ENCODE results near the gene SS18L1.

- TF ChIP-seq, protein P1, sequence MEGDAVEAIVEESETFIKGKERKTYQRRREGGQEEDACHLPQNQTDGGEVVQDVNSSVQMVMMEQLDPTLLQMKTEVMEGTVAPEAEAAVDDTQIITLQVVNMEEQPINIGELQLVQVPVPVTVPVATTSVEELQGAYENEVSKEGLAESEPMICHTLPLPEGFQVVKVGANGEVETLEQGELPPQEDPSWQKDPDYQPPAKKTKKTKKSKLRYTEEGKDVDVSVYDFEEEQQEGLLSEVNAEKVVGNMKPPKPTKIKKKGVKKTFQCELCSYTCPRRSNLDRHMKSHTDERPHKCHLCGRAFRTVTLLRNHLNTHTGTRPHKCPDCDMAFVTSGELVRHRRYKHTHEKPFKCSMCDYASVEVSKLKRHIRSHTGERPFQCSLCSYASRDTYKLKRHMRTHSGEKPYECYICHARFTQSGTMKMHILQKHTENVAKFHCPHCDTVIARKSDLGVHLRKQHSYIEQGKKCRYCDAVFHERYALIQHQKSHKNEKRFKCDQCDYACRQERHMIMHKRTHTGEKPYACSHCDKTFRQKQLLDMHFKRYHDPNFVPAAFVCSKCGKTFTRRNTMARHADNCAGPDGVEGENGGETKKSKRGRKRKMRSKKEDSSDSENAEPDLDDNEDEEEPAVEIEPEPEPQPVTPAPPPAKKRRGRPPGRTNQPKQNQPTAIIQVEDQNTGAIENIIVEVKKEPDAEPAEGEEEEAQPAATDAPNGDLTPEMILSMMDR (IDR thresholded peaks at IDR 0.05; ENCODE audit: insufficient read depth, low read length, poor library complexity, severe bottlenecking): no peak
- no peak for TF ChIP-seq EZH2phosphoT487 (conservative IDR thresholded peaks at IDR 0.05; ENCODE audit: low read length)
Observed at GRCh38 chr20:62147528-62147927, 4.0 kb downstream of the SS18L1 start.

Measured in SU-DHL-6 (cell line).